ENCODE results near the gene FAM114A2.

DNA sequence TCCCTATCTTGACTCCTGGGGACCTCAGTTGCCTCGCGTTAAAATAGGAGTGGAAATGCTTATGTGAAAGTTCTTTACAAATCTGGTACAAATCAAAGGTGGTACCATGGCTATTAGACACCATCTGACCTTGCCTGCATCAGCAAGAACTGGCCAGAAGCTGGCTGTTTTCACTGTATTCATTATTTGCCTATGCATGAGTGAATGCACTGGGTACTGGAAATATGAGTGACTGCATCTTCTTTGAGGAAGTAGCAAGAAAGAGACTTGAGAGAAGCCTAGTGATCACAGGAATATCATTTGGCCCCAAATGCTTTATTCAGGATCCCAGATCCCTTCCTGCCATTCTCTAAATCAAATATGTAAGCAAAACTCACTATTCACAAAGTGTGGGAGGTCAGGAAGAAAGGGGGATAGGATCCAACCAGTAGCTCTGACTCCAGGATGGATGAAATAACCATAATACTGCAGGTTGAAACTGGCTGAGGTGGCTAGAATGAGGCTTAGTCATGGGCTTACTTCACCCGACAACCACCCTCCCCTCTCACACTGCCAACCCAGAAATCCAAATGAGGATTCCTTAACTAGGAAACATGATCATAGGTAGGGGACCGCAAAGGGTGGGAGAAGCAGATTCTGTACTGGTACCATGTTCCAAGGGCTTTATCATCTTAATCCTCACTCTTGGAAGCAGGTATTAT lies 56.7 kb downstream of the FAM114A2 start:
- TF ChIP-seq CTCF (IDR thresholded peaks at IDR 0.05; ENCODE audit: poor library complexity, severe bottlenecking) = no peak
- no peak for TF ChIP-seq POLR2AphosphoS5 (IDR thresholded peaks at IDR 0.05)
- no peak for TF ChIP-seq SMC3 (conservative IDR thresholded peaks at IDR 0.05; ENCODE audit: poor library complexity)
- no peak for TF ChIP-seq TAF1 (IDR thresholded peaks at IDR 0.05; ENCODE audit: low read depth)
- TF ChIP-seq EZH2 (IDR thresholded peaks at IDR 0.05; ENCODE audit: borderline replicate concordance, insufficient read depth, low read length, poor library complexity, severe bottlenecking) = no peak
- TF ChIP-seq MXI1 (conservative IDR thresholded peaks at IDR 0.05; ENCODE audit: poor library complexity, severe bottlenecking) = no peak
- no peak for TF ChIP-seq EP300 (conservative IDR thresholded peaks at IDR 0.05; ENCODE audit: poor library complexity, severe bottlenecking)
- no peak for TF ChIP-seq REST (IDR thresholded peaks at IDR 0.05; ENCODE audit: borderline replicate concordance)
